Panc1 (cell line): ENCODE results near the gene PLAAT4.

Source experiments
- POLR2AphosphoS5 ChIP-seq: IDR thresholded peaks from 2 replicates; pipeline ENCODE4 v1.6.1; 2012; ENCODE audit warnings: mild to moderate bottlenecking, low read depth, low read length, moderate library complexity
- REST ChIP-seq, 2 experiments: IDR thresholded peaks; 2 replicates each; pipeline ENCODE4 v1.6.1; 2011 to 2012; ENCODE audit warnings: low read depth in 2 of 2, control low read depth in 1 of 2, low read length in 1 of 2, mild to moderate bottlenecking in 1 of 2, moderate library complexity in 1 of 2; ENCODE audit not compliant: insufficient read depth in 1 of 2
- SIN3A ChIP-seq: IDR thresholded peaks from 2 replicates; pipeline ENCODE4 v1.6.1; 2012; ENCODE audit warnings: low read depth, mild to moderate bottlenecking, low read length, moderate library complexity, borderline replicate concordance; ENCODE audit not compliant: insufficient read depth
- TCF7L2 ChIP-seq: IDR thresholded peaks from 2 replicates; pipeline ENCODE4 v1.6.1; 2011; ENCODE audit warnings: mild to moderate bottlenecking, low read depth, low read length, inconsistent platforms
- TF ChIP-seq, protein P1 (sequence below): fragments of 450-650 bp; IDR thresholded peaks from 2 replicates; pipeline ENCODE4 v1.5.1; 2017; ENCODE audit warnings: mild to moderate bottlenecking

GRCh38 chr11:63499874-63500273 is 36.7 kb upstream of the PLAAT4 start:
- no peak for TF ChIP-seq POLR2AphosphoS5
- TF ChIP-seq, protein P1, sequence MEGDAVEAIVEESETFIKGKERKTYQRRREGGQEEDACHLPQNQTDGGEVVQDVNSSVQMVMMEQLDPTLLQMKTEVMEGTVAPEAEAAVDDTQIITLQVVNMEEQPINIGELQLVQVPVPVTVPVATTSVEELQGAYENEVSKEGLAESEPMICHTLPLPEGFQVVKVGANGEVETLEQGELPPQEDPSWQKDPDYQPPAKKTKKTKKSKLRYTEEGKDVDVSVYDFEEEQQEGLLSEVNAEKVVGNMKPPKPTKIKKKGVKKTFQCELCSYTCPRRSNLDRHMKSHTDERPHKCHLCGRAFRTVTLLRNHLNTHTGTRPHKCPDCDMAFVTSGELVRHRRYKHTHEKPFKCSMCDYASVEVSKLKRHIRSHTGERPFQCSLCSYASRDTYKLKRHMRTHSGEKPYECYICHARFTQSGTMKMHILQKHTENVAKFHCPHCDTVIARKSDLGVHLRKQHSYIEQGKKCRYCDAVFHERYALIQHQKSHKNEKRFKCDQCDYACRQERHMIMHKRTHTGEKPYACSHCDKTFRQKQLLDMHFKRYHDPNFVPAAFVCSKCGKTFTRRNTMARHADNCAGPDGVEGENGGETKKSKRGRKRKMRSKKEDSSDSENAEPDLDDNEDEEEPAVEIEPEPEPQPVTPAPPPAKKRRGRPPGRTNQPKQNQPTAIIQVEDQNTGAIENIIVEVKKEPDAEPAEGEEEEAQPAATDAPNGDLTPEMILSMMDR, result no peak
- no peak for TF ChIP-seq SIN3A
- TF ChIP-seq REST (IDR thresholded peaks at IDR 0.05; ENCODE audit: insufficient read depth in 1 of 2, low read depth in 2 of 2, low read length in 1 of 2), result no peak
- no peak for TF ChIP-seq TCF7L2
